Measurements from ENCODE around the gene ACOXL. TPM values are rescaled to one million over a fixed set of nuclear protein-coding genes. Genes with fewer than 3 reads are reported as not detected.

Gene ACOXL
- total and polyA plus RNA-seq, 2 donors (not counting 3 experiments of a cell fraction or from before 2014, with no cell fraction given): not detected

- dilution Hi-C loops (cut with MboI; ENCODE audit: extremely low pct_ligation_motif_present, low sequenced_read_pairs) (no loop called here), intact Hi-C loops (cut with micrococcal nuclease) (no loop called here)
- CTCF ChIA-PET: no interaction called here
- Histone ChIP-seq H3K36me3 (ENCODE audit: control insufficient read depth in 2 of 2, extremely low read depth in 1 of 2, insufficient read depth in 2 of 2, low read length in 2 of 2) (no peaks in the 10 kb centered on the region), H3K9me3 (replicated peaks; ENCODE audit: control insufficient read depth, insufficient read depth, low read length) (no peaks in the 10 kb centered on the region), H3K79me2 (ENCODE audit: control insufficient read depth, insufficient read depth, low read length) (no peaks in the 10 kb centered on the region), H3K27me3 (ENCODE audit: control insufficient read depth in 2 of 2, insufficient read depth in 2 of 2, low read length in 2 of 2) (peaks cover 24 to 65% of the 10 kb centered on the region in 2 experiments), H3K4me1 (ENCODE audit: control insufficient read depth, extremely low read depth, insufficient read depth, low read length) (no peaks in the 10 kb centered on the region), H2AFZ (ENCODE audit: low read depth, low read length) (no peak overlapping the region), H3K4me2 (ENCODE audit: insufficient read depth, low read length) (no peak overlapping the region), H3K9me1 (replicated peaks; ENCODE audit: control insufficient read depth, extremely low read depth, insufficient read depth, low read length) (no peaks in the 10 kb centered on the region), H3K9ac (replicated peaks; ENCODE audit: extremely low read depth, insufficient read depth, low read length) (no peak overlapping the region), H3K4me3 (replicated peaks in 1 of 3; ENCODE audit: insufficient read depth in 1 of 3, low read depth in 1 of 3, low read length in 3 of 3) (no peak overlapping the region), H4K20me1 (replicated peaks; ENCODE audit: control insufficient read depth, extremely low read depth, insufficient read depth, low read length) (no peaks in the 10 kb centered on the region), H3K27ac (ENCODE audit: insufficient read depth, low read depth, low read length) (no peak overlapping the region)
- no peak for DNase-seq (ENCODE audit: low read depth, low spot score)
- POLR2A ChIA-PET: no interaction called here
- BruUV-seq (replicated peaks): no TSS peak
- TF ChIP-seq POLR2AphosphoS5 (IDR thresholded peaks at IDR 0.05; ENCODE audit: insufficient read depth, low read depth, low read length) (no peak), JUN (IDR thresholded peaks at IDR 0.05; ENCODE audit: borderline replicate concordance, insufficient read depth, insufficient read length, low read depth) (no peak), POLR2A (IDR thresholded peaks at IDR 0.05; ENCODE audit: low read depth, low read length) (no peak), MAX (IDR thresholded peaks at IDR 0.05; ENCODE audit: insufficient read depth, insufficient read length) (no peak), EZH2 (IDR thresholded peaks at IDR 0.05; ENCODE audit: borderline replicate concordance, low read depth, low read length, severe bottlenecking) (no peak), MYC (IDR thresholded peaks at IDR 0.05; ENCODE audit: low read depth, low read length) (no peak), CTCF (IDR thresholded peaks at IDR 0.05; ENCODE audit: extremely low read depth in 1 of 2, insufficient read depth in 1 of 2, low read depth in 1 of 2, low read length in 2 of 2) (no peak), FOS (IDR thresholded peaks at IDR 0.05; ENCODE audit: borderline replicate concordance, insufficient read depth, low read length) (no peak), GATA2 (IDR thresholded peaks at IDR 0.05; ENCODE audit: insufficient read depth, insufficient read length, low read depth, low read length) (no peak)
- FAIRE-seq: no peak
These were observed 159.3 kb downstream of the ACOXL start for GRCh38 chr2:110891626-110892025.
